ENCODE data around the gene CLN6.
"Not testable (repeated sequence)": the region's sequence is repeated elsewhere in the genome, so short reads cannot be mapped to it uniquely, and the experiment has no call there.

The CLN6 gene

DNA sequence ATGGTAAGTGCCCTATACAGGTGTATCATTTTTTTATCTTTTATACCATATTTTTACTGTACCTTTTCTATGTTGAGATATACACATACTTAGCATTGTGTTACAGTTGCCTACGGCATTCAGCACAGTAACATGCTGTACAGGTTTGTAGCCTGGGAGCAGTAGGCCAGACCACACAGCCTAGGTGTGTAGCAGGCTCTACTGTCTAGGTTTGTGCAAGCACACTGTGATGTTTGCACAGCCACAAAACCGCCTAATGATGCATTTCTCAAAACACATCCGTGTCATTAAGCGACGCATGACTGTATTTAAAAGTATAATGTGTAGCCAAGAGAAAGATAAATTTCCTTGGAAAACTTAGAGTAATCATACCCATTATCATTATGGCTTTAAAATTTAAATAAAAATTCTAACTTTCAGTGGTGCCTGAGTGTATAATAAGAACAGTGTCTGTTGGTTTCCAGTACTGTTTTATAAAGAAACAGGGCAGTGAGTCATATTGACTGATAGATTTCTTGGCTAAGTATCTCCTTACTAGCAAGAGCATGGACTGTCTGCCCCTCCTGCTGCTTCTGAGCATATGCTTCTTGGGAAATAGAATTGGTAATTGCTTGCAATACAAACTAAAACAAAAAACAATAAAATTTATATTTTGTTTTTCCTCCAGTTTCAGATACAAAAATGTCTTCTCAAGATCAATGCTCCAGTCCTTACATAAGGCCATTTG lies 42.7 kb downstream of the CLN6 start:
- no peak for DNase-seq

DNA sequence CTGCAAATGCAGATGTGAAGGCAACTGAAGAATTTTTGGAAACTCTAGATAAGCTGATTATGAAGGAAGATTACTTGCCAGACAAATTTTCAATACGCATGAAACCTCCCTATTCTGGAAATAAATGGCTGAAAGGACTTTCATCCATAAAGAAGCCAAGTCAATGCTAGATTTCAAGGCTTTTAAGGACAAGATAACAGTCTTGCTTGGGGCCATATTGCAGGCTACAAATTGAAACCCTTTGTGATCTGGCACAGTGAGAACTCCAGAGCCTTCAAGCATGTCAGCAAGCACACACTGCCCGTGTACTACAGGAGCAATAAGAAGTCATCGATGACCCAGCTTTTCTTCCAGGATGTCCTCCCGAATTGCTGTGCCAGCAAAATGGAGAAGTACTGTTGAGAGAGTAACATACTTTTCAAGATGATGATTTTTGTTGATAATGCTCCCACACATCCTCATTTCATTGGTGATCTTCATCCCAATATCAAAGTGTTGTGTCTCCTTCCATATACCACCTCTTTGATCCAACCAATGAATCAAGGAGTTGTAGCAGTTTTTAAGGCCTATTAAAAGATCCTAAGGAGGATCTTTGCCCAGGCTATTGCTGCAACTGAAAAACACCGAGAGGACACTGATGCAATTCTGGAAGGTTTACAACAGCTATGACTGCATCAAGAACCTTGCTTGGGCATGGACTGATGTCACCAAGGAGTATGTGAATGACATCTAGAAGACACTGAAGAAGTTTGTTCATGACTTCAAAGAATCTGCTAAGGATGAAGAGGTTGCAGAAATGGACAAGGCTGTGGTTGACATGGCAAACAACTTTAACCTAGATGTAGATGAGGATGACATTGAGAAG lies 44.7 kb downstream of the CLN6 start:
- no peak for DNase-seq

DNA sequence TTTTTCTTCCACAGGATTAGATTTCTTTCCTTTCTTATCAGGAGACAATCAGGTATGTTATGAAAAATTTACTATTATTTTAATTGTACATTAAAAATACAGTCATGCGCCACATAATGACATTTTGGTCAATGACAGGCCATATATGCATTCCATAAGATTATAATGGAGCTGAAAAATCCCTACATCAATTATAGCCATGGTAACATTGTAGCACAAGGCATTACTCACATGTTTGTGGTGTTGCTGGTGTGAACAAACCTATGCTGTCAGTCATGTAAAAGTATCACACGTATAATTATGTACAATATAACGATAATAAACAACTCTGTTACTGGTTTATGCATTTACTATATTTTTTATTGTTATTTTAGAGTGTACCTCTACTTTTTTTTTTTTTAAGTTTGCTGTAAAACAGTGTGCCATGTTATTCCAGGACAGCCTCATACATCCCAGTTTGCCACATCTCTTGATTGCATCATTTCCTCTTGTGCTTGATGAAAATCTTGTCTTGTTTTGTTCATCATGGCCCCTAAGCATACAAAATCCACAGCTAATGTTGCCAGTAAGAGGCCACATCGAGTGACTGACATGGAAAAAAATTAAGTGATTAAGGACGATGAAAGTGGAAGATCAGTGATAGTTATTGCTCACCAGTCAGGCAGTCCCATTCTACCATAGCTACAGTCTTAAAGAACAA lies 45.8 kb downstream of the CLN6 start:
- DNase-seq = no peak

DNA sequence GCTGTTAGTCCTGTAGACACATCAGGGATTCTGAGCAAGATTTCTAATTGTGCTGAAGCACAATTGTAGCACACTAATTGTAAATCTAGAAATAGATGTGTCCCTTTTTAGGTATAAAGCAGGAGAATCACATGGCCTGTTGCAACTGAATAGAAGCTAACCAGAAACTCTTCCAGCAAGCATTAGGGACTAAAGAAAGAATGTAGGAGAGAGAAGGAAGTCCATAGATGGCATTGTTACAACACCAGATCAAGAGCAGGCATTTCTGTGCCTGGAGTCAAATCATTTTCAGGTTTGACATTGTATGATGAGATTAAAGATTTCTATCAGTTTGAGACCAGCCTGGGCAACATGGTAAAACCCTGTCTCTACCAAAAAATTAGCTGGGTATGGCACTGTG lies 51.8 kb downstream of the CLN6 start:
- DNase-seq = no peak

- DNase-seq = no peak
Observed at GRCh38 chr15:68176601-68177000, 52.9 kb downstream of the CLN6 start.

- DNase-seq = peak in 1 of 2 donors; percentile 42
Observed at GRCh38 chr15:68175526-68175925, 54.0 kb downstream of the CLN6 start.

- no peak for DNase-seq
Observed at GRCh38 chr15:68173119-68173518, 56.4 kb downstream of the CLN6 start.

GRCh38 chr15:68172037-68172436 lies 57.5 kb downstream of the CLN6 start:
- not testable (repeated sequence) for DNase-seq

DNA sequence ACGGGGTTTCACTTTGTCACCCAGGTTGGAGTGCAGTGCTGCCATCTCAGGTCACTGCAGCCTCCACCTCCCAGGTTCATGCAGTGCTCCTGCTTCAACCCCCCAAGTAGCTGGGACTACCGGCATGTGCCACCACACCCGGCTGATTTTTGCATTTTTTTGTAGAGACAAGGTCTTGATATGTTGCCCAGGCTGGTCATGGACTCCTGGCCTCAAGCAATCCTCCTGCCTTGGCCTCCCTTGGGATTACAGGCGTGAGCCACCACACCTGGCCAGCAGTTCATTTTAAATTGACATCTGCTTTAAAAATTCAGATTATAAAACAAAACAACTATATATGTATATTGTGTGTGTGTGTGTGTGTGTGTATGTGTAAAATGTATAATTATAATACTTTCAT lies 62.7 kb downstream of the CLN6 start:
- no peak for DNase-seq

DNA sequence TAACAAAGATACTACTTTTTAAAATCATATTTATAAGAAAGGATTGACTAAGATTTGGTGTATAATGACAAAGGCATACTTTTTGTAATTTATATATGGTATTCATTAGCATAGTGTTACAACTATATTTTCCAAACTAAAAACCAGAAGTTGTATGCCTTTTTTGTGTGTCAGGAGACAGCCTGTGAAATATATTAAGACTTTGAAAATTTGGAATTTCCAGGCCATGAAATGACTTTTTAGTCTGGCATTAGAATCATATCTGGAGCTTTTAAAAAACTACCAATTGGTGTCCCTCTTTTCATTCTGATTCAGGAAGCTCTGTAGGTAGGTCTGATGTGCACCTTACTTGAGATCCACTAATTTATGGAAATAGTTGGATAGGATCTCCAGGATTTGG lies 66.3 kb downstream of the CLN6 start:
- no peak for DNase-seq

GRCh38 chr15:68158046-68158628 lies 71.4 kb downstream of the CLN6 start:
- DNase-seq = no peak

DNA sequence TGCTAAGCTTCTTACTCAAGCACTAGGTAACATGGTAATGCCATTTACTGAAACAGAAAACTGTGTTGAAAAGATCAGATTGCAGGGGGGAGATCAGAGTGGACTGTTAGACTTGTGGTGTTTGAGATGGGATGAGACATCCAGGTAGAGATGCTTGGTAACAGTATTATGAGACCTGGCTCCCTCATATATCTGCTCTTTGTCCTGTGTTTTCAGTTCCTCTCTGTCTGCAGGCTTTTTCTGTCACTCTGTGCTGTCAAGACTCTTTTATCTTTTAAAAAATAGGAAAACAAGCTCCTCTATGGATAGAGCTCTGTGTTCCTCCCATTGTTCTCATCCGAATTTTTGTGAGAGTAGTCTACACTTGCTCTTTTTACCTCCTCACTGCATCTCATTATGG lies 72.5 kb downstream of the CLN6 start:
- no peak for DNase-seq
